GM19238 (cell line): Measurements from ENCODE around the gene BAG2.

ENCODE experiments used
- DNase-seq: peaks from one replicate; pipeline ENCODE4 v3.0.0; 2011; ENCODE audit warnings: low spot score; ENCODE audit not compliant: insufficient read length

The BAG2 gene

GRCh38 chr6:57173886-57174510 is 1.9 kb downstream of the BAG2 start:
- DNase-seq: no peak

- DNase-seq: no peak
These were observed 2.4 kb downstream of the BAG2 start for GRCh38 chr6:57174511-57174907.

GRCh38 chr6:57177545-57178265 is 5.6 kb downstream of the BAG2 start:
- DNase-seq: no peak

GRCh38 chr6:57180596-57180995 is 8.5 kb downstream of the BAG2 start:
- DNase-seq: no peak

- no peak for DNase-seq
These were observed 9.9 kb downstream of the BAG2 start for GRCh38 chr6:57182017-57182432.

GRCh38 chr6:57183336-57183735 is 11.2 kb downstream of the BAG2 start:
- no peak for DNase-seq

- DNase-seq: no peak
These were observed 18.0 kb downstream of the BAG2 start for GRCh38 chr6:57190140-57190539.

GRCh38 chr6:57193177-57193576 is 21.1 kb downstream of the BAG2 start:
- DNase-seq: no peak

GRCh38 chr6:57195457-57195856 is 23.3 kb downstream of the BAG2 start:
- DNase-seq: no peak

GRCh38 chr6:57198926-57199636 is 27.0 kb downstream of the BAG2 start:
- no peak for DNase-seq

- DNase-seq: no peak
These were observed 29.6 kb downstream of the BAG2 start for GRCh38 chr6:57201718-57202117.

- no peak for DNase-seq
These were observed 33.6 kb downstream of the BAG2 start for GRCh38 chr6:57205550-57206328.

GRCh38 chr6:57207141-57207540 is 35.0 kb downstream of the BAG2 start:
- no peak for DNase-seq

GRCh38 chr6:57207872-57208271 is 35.7 kb downstream of the BAG2 start:
- no peak for DNase-seq

GRCh38 chr6:57209030-57209429 is 36.9 kb downstream of the BAG2 start:
- DNase-seq: no peak

- DNase-seq: no peak
These were observed 37.9 kb downstream of the BAG2 start for GRCh38 chr6:57210060-57210459.

GRCh38 chr6:57215260-57215659 is 43.1 kb downstream of the BAG2 start:
- DNase-seq: no peak

- no peak for DNase-seq
These were observed 44.3 kb downstream of the BAG2 start for GRCh38 chr6:57216235-57217101.

- no peak for DNase-seq
These were observed 45.1 kb downstream of the BAG2 start for GRCh38 chr6:57217270-57217669.

GRCh38 chr6:57220083-57220703 is 48.1 kb downstream of the BAG2 start:
- no peak for DNase-seq
